Keratinocyte (primary cell): Measurements from ENCODE around the gene EFCAB6.

ENCODE experiments used
- EZH2 ChIP-seq: IDR thresholded peaks from one replicate; pipeline ENCODE4 v1.6.1; 2012; ENCODE audit warnings: inconsistent platforms, mild to moderate bottlenecking, low read length, moderate library complexity
- TF ChIP-seq, protein P1 (sequence below), 3 experiments: IDR thresholded peaks in 1 of 3; conservative IDR thresholded peaks in 1 of 3; optimal IDR thresholded peaks in 1 of 3; 2 replicates in 2 of 3; 3 replicates in 1 of 3; pipeline versions ENCODE3 to v1.5.1; 2011; ENCODE audit warnings: low read length in 3 of 3, mild to moderate bottlenecking in 3 of 3, moderate library complexity in 2 of 3, control low read depth in 1 of 3, inconsistent platforms in 1 of 3; ENCODE audit not compliant: insufficient read depth in 2 of 3; ENCODE audit errors: extremely low read depth in 1 of 3

DNA sequence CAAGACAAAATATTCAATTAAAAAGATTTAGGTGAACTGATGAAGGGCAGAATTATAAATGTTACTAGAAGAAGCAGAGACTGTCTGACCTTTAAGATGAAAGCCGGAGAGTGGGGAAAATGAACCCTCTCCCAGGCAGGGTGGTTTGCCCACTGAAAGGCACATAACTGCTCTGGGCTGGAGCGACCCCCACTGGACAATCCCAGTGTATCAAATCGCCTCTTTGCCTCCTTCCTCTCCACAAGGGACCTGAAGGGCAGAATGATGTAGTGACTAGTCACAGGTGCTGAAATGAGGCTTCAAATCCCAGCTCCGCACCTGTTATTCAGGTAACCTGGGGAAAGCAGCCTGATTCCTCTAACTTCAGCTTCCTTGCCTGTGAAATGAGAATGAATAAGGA, 69.0 kb downstream of the EFCAB6 start:
- TF ChIP-seq, protein P1, sequence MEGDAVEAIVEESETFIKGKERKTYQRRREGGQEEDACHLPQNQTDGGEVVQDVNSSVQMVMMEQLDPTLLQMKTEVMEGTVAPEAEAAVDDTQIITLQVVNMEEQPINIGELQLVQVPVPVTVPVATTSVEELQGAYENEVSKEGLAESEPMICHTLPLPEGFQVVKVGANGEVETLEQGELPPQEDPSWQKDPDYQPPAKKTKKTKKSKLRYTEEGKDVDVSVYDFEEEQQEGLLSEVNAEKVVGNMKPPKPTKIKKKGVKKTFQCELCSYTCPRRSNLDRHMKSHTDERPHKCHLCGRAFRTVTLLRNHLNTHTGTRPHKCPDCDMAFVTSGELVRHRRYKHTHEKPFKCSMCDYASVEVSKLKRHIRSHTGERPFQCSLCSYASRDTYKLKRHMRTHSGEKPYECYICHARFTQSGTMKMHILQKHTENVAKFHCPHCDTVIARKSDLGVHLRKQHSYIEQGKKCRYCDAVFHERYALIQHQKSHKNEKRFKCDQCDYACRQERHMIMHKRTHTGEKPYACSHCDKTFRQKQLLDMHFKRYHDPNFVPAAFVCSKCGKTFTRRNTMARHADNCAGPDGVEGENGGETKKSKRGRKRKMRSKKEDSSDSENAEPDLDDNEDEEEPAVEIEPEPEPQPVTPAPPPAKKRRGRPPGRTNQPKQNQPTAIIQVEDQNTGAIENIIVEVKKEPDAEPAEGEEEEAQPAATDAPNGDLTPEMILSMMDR (optimal IDR thresholded peaks at IDR 0.05 in 1 of 3, IDR thresholded peaks at IDR 0.05 in 1 of 3, conservative IDR thresholded peaks at IDR 0.05 in 1 of 3; ENCODE audit: extremely low read depth in 1 of 3, insufficient read depth in 2 of 3, low read length in 3 of 3), result peak in 2 of 3 experiments; percentile 18 to 26
- no peak for TF ChIP-seq EZH2
